Left lung (tissue), 10 donors: ENCODE data around the gene GRIA3. TPM values are rescaled to one million over a fixed set of nuclear protein-coding genes. Genes with fewer than 3 reads are reported as not detected.
"Not testable (repeated sequence)": the region's sequence is repeated elsewhere in the genome, so short reads cannot be mapped to it uniquely, and the experiment has no call there.

Source experiments
- ATAC-seq: fragments of 200-7000 bp; cut with Tn5 transposase; one replicate; pipeline ENCODE4 v1.9.1; 2020; ENCODE audit warnings: moderate library complexity
- DNase-seq, 4 donors: peaks; one replicate each; pipeline ENCODE4 v3.0.0-alpha.2; 2013 to 2020
- H3K27ac ChIP-seq, 2 donors: fragments of 200-600 bp; sonication (generic) in 1 of 2; one replicate each; pipeline versions ENCODE4 v1.5.0 to v1.8.0; 2020 to 2021
- H3K27me3 ChIP-seq, 2 donors: fragments of 200-600 bp; sonication (generic) in 1 of 2; one replicate each; pipeline versions ENCODE4 v1.5.0 to v1.8.0; 2020 to 2021
- H3K36me3 ChIP-seq, 2 donors: fragments of 200-600 bp; sonication (generic) in 1 of 2; one replicate each; pipeline versions ENCODE4 v1.5.0 to v1.8.0; 2020 to 2021
- H3K4me1 ChIP-seq, 2 donors: fragments of 200-600 bp; one replicate each; pipeline ENCODE4 v1.8.0; 2021
- H3K4me3 ChIP-seq, 2 donors: fragments of 200-600 bp; sonication (generic) in 1 of 2; one replicate each; pipeline versions ENCODE4 v1.5.0 to v1.8.0; 2020 to 2021; ENCODE audit warnings: mild to moderate bottlenecking in 1 of 2
- H3K9me3 ChIP-seq, 2 donors: fragments of 200-600 bp; sonication (generic) in 1 of 2; one replicate each; pipeline versions ENCODE4 v1.5.0 to v1.8.0; 2020 to 2021
- intact Hi-C, 2 donors: fragments of 100-400 bp; cut with DNase I; formaldehyde crosslinking; loops; one replicate each; pipeline versions ENCODE4 v1.11.2 to v1.14.2; 2022
- polyA plus RNA-seq, 6 donors: library from polyadenylated mRNA; unstranded; fragments of 120-200 nt; gene quantifications; one replicate each; pipeline ENCODE4 v1.2.1, GENCODE V29; 2013; ENCODE audit not compliant: insufficient read length in 6 of 6
- total RNA-seq, 2 donors: library from RNA; stranded (reverse); fragmentation: NEBNext Ultra II Directional; extraction: Animal tissue kit (Norgen Biotek cat#: 25700); gene quantifications; one replicate each; pipeline ENCODE4 v1.2.1, GENCODE V29; 2021
- TF ChIP-seq, protein P1 (sequence below), 2 donors: fragments of 200-600 bp; sonication (generic) in 1 of 2; IDR thresholded peaks; one replicate each; pipeline versions ENCODE4 v1.5.0 to v1.8.0; 2021; ENCODE audit warnings: antibody characterized with exemption in 2 of 2
- donor health status: DM: no; HTN: yes; CAD: no.
- donor health status: DM: no; HTN: no; CAD: no.

The GRIA3 gene
- total and polyA plus RNA-seq, 8 donors: 0.35 to 2.3 (median 0.68) TPM

DNA sequence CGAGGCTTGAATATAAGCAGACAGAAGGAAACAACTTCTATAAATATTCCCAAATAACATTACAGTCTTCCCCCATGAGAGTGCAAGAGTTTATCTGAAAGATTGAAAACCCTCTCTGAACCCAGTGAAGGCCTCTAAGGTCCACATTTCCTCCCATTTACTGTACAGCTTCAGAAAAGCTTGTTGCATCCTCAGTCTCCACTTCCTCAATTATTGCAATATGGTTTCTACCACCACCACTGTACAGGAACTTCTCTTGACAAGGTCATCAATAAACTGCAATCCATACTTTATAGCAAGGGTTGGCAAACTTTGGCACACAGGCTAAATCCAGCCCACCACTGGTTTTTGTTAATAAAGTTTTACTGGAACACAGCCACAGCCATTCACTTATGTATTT, 309.8 kb downstream of the GRIA3 start:
- DNase-seq (no peak), ATAC-seq (no peak)
- H3K36me3 ChIP-seq: no peaks in the 10 kb centered on the region
- H3K27ac ChIP-seq: no peak overlapping the region
- intact Hi-C loops: no loop called here
- H3K4me1 ChIP-seq: no peaks in the 10 kb centered on the region
- TF ChIP-seq, protein P1, sequence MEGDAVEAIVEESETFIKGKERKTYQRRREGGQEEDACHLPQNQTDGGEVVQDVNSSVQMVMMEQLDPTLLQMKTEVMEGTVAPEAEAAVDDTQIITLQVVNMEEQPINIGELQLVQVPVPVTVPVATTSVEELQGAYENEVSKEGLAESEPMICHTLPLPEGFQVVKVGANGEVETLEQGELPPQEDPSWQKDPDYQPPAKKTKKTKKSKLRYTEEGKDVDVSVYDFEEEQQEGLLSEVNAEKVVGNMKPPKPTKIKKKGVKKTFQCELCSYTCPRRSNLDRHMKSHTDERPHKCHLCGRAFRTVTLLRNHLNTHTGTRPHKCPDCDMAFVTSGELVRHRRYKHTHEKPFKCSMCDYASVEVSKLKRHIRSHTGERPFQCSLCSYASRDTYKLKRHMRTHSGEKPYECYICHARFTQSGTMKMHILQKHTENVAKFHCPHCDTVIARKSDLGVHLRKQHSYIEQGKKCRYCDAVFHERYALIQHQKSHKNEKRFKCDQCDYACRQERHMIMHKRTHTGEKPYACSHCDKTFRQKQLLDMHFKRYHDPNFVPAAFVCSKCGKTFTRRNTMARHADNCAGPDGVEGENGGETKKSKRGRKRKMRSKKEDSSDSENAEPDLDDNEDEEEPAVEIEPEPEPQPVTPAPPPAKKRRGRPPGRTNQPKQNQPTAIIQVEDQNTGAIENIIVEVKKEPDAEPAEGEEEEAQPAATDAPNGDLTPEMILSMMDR (IDR thresholded peaks at IDR 0.05): no peak
- H3K4me3 ChIP-seq: no peak overlapping the region
- no peaks in the 10 kb centered on the region for H3K27me3 ChIP-seq
- H3K9me3 ChIP-seq: no peaks in the 10 kb centered on the region

- Histone ChIP-seq H3K36me3 (no peaks in the 10 kb centered on the region), H3K27me3 (no peaks in the 10 kb centered on the region), H3K27ac (no peak overlapping the region), H3K4me1 (no peaks in the 10 kb centered on the region), H3K9me3 (no peaks in the 10 kb centered on the region), H3K4me3 (no peak overlapping the region)
- TF ChIP-seq, protein P1 (IDR thresholded peaks at IDR 0.05): no peak
- ATAC-seq (no peak), DNase-seq (no peak)
- intact Hi-C loops: no loop called here
Measured at GRCh38 chrX:123499787-123500186, 315.7 kb downstream of the GRIA3 start.

DNA sequence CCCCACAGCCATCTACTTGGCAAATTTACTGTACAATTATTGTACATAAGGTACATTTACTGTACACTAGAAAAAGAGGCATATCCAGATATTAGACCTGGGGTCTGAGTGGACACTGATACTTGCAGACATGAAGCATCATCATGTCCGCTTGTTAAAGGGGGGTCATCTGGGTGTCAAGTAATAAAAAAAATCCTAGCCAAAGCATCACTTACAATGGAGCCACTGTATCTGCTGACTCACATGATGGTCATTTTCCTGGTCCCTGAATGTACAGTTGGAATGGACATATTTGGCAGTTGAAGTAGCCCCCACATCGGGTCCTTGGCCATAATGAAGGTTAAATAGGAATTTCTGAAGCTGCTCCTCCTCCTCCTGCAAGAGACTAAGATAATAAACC, 320.0 kb downstream of the GRIA3 start:
- Histone ChIP-seq H3K4me3 (no peak overlapping the region), H3K4me1 (no peaks in the 10 kb centered on the region), H3K36me3 (no peaks in the 10 kb centered on the region), H3K27me3 (no peaks in the 10 kb centered on the region), H3K9me3 (no peaks in the 10 kb centered on the region), H3K27ac (no peak overlapping the region)
- ATAC-seq: no peak
- DNase-seq: no peak
- TF ChIP-seq, protein P1 (IDR thresholded peaks at IDR 0.05): no peak
- intact Hi-C loops: no loop called here

- DNase-seq (no peak), ATAC-seq (no peak)
- no peaks in the 10 kb centered on the region for H3K9me3 ChIP-seq
- TF ChIP-seq, protein P1 (IDR thresholded peaks at IDR 0.05): no peak
- H3K4me3 ChIP-seq: no peak overlapping the region
- H3K36me3 ChIP-seq: no peaks in the 10 kb centered on the region
- H3K27ac ChIP-seq: no peak overlapping the region
- intact Hi-C loops: no loop called here
- H3K4me1 ChIP-seq: no peaks in the 10 kb centered on the region
- no peaks in the 10 kb centered on the region for H3K27me3 ChIP-seq
Measured at GRCh38 chrX:123504630-123505270, 320.7 kb downstream of the GRIA3 start.

DNA sequence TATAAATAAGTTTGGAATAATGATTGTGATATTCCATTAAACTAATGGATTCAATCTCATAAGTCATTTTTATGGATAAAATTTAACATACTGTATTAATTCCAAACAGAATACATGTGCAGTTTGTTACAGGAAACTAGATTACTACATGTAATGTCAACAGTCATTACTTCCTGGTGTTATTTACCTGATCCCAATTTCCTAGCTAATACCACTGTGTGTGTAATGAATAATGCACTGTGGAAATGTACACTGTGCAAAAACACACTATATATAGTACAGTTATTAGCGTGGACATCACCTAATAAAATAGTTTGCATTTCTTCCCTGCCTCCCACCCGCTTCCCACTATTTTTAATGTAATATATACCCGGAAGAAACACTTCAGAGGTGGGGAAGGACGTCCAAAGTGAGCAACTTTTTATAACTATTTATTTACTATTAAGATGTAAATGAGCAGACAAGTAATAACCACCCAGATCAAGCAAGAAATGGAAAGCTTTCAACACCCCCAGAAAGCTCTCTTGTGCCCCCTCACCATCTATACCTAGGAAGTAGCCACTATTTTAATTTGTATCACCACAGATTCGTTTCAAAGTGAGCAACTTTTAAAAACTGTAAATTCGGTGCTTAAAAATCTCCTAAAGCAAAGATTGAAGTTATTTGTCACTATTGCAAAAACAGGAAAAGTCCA, 329.7 kb downstream of the GRIA3 start:
- Histone ChIP-seq H3K9me3 (no peaks in the 10 kb centered on the region), H3K36me3 (no peaks in the 10 kb centered on the region), H3K4me1 (no peaks in the 10 kb centered on the region), H3K27ac (no peak overlapping the region), H3K4me3 (no peak overlapping the region), H3K27me3 (no peaks in the 10 kb centered on the region)
- intact Hi-C loops: no loop called here
- ATAC-seq: no peak
- DNase-seq: no peak
- TF ChIP-seq, protein P1 (IDR thresholded peaks at IDR 0.05): no peak

DNA sequence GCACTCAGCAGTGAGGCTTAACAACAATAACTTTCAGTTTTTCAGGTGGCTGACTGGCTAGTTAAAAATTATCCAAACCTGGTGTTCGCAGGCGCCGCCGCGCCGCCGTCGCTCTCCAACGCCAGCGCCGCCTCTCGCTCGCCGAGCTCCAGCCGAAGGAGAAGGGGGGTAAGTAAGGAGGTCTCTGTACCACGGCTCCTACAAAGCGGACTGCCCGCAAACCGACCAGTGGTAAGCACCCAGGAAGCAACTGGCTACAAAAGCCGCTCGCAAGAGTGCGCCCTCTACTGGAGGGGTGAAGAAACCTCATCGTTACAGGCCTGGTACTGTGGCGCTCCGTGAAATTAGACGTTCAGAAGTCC, 330.2 kb downstream of the GRIA3 start:
- intact Hi-C loops, H3K4me1 ChIP-seq, H3K36me3 ChIP-seq, H3K9me3 ChIP-seq, H3K27ac ChIP-seq, H3K27me3 ChIP-seq, H3K4me3 ChIP-seq, DNase-seq: not testable (repeated sequence)
- ATAC-seq: peak; percentile 32
